ENCODE results near the gene TIMM23. TPM values are rescaled to one million over a fixed set of nuclear protein-coding genes. Genes with fewer than 3 reads are reported as not detected.
A peak's percentile ranks its signal among the peaks of the same experiment; 100 is the strongest.
"Not testable (repeated sequence)": the region's sequence is repeated elsewhere in the genome, so short reads cannot be mapped to it uniquely, and the experiment has no call there.

TIMM23 gene
- total RNA-seq, 1 experiment from 2014 or later, result 70.1 TPM

GRCh38 chr10:45962686-45963452 is 9.4 kb upstream of the TIMM23 start:
- RAD21 ChIA-PET (ENCODE audit: low non-redundant PET in 1 of 2, low total read pairs in 2 of 2, uncharacterized antibody in 2 of 2, unreplicated experiment in 2 of 2); H4K20me1 ChIP-seq (ENCODE audit: insufficient read depth); DNase-seq (ENCODE audit: low read depth, low spot score); H3K4me2 ChIP-seq (ENCODE audit: low read length); POLR2A ChIA-PET; CTCF ChIA-PET; H3K27me3 ChIP-seq (ENCODE audit: insufficient read depth, low read length); H3K4me1 ChIP-seq (ENCODE audit: control insufficient read depth in 1 of 2, insufficient read depth in 2 of 2, low read length in 2 of 2); H3K9me2 ChIP-seq (ENCODE audit: insufficient read depth); H3K36me3 ChIP-seq (ENCODE audit: control insufficient read depth in 1 of 2, insufficient read depth in 2 of 2, low read length in 2 of 2); H2AFZ ChIP-seq (ENCODE audit: low read depth, low read length, poor library complexity, severe bottlenecking); H3K9me3 ChIP-seq (ENCODE audit: control insufficient read depth in 1 of 2, insufficient read depth in 1 of 2, low read depth in 1 of 2, low read length in 2 of 2); intact Hi-C loops (cut with micrococcal nuclease); BruUV-seq (replicated peaks); ATAC-seq; H3K27ac ChIP-seq (ENCODE audit: low read depth, low read length); H3K9ac ChIP-seq (ENCODE audit: low read length); H3K4me3 ChIP-seq (replicated peaks in 1 of 2; ENCODE audit: low read depth in 1 of 2, low read length in 2 of 2): not testable (repeated sequence)
- H3K79me2 ChIP-seq (ENCODE audit: insufficient read depth, low read length), result peaks cover 26% of the 10 kb centered on the region

- H3K27me3 ChIP-seq (ENCODE audit: insufficient read depth, low read length); DNase-seq (ENCODE audit: low read depth, low spot score); H3K36me3 ChIP-seq (ENCODE audit: control insufficient read depth in 1 of 2, insufficient read depth in 2 of 2, low read length in 2 of 2); H3K4me1 ChIP-seq (ENCODE audit: control insufficient read depth in 1 of 2, insufficient read depth in 2 of 2, low read length in 2 of 2); RAD21 ChIA-PET (ENCODE audit: low non-redundant PET in 1 of 2, low total read pairs in 2 of 2, uncharacterized antibody in 2 of 2, unreplicated experiment in 2 of 2); POLR2A ChIA-PET; H4K20me1 ChIP-seq (ENCODE audit: insufficient read depth); BruUV-seq (replicated peaks); H3K9me3 ChIP-seq (ENCODE audit: control insufficient read depth in 1 of 2, insufficient read depth in 1 of 2, low read depth in 1 of 2, low read length in 2 of 2); CTCF ChIA-PET; H3K27ac ChIP-seq (ENCODE audit: low read depth, low read length); H3K9me2 ChIP-seq (ENCODE audit: insufficient read depth); ATAC-seq; H2AFZ ChIP-seq (ENCODE audit: low read depth, low read length, poor library complexity, severe bottlenecking); intact Hi-C loops (cut with micrococcal nuclease): not testable (repeated sequence)
- Histone ChIP-seq H3K79me2 (ENCODE audit: insufficient read depth, low read length) (peaks cover 87% of the 10 kb centered on the region), H3K4me2 (ENCODE audit: low read length) (peak overlapping the region; percentile 78), H3K4me3 (replicated peaks in 1 of 2; ENCODE audit: low read depth in 1 of 2, low read length in 2 of 2) (peak overlapping the region; percentile 77 to 78), H3K9ac (ENCODE audit: low read length) (peak overlapping the region; percentile 81)
Observed at GRCh38 chr10:45971019-45971418, 1.3 kb upstream of the TIMM23 start.

DNA sequence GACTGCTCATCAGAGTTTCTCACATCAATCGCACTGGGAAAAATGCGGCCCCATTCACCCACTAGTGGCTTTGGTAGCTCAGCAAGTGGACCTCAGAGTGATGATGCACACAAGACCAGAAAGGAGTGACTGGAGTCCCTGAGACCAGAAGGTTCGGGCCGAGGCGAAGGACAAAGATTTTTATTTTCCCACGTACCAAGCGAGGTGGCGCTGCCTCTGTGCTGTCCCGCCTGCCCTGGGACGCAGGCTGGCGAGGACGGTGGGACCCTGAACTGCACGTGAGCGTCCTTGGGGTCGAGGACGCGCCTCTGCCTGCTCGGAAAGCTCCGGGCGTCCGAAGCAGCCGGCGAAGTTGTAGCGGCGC is 565 bp upstream of the TIMM23 start:
- H3K27me3 ChIP-seq (ENCODE audit: insufficient read depth, low read length); RAD21 ChIA-PET (ENCODE audit: low non-redundant PET in 1 of 2, low total read pairs in 2 of 2, uncharacterized antibody in 2 of 2, unreplicated experiment in 2 of 2); DNase-seq (ENCODE audit: low read depth, low spot score); H4K20me1 ChIP-seq (ENCODE audit: insufficient read depth); H2AFZ ChIP-seq (ENCODE audit: low read depth, low read length, poor library complexity, severe bottlenecking); CTCF ChIA-PET; H3K36me3 ChIP-seq (ENCODE audit: control insufficient read depth in 1 of 2, insufficient read depth in 2 of 2, low read length in 2 of 2); H3K4me1 ChIP-seq (ENCODE audit: control insufficient read depth in 1 of 2, insufficient read depth in 2 of 2, low read length in 2 of 2); H3K9me2 ChIP-seq (ENCODE audit: insufficient read depth); intact Hi-C loops (cut with micrococcal nuclease); H3K9me3 ChIP-seq (ENCODE audit: control insufficient read depth in 1 of 2, insufficient read depth in 1 of 2, low read depth in 1 of 2, low read length in 2 of 2); POLR2A ChIA-PET: not testable (repeated sequence)
- H3K79me2 ChIP-seq (ENCODE audit: insufficient read depth, low read length), result peaks cover 86% of the 10 kb centered on the region
- peak overlapping the region; percentile 77 to 78 for H3K4me3 ChIP-seq (replicated peaks in 1 of 2; ENCODE audit: low read depth in 1 of 2, low read length in 2 of 2)
- peak overlapping the region; percentile 56 for H3K27ac ChIP-seq (ENCODE audit: low read depth, low read length)
- peak; percentile 67 for ATAC-seq
- peak overlapping the region; percentile 81 for H3K9ac ChIP-seq (ENCODE audit: low read length)
- BruUV-seq (replicated peaks), result TSS peak; percentile 70
- H3K4me2 ChIP-seq (ENCODE audit: low read length), result peak overlapping the region; percentile 78

GRCh38 chr10:45972813-45973169 is 502 bp downstream of the TIMM23 start:
- Histone ChIP-seq H3K27ac (ENCODE audit: low read depth, low read length) (peak overlapping the region; percentile 56), H3K4me3 (replicated peaks in 1 of 2; ENCODE audit: low read depth in 1 of 2, low read length in 2 of 2) (peak overlapping the region; percentile 77 to 78), H3K79me2 (ENCODE audit: insufficient read depth, low read length) (peaks cover 82% of the 10 kb centered on the region), H3K9ac (ENCODE audit: low read length) (peak overlapping the region; percentile 81), H3K4me2 (ENCODE audit: low read length) (peak overlapping the region; percentile 78)
- intact Hi-C loops (cut with micrococcal nuclease); DNase-seq (ENCODE audit: low read depth, low spot score); H3K4me1 ChIP-seq (ENCODE audit: control insufficient read depth in 1 of 2, insufficient read depth in 2 of 2, low read length in 2 of 2); H3K27me3 ChIP-seq (ENCODE audit: insufficient read depth, low read length); RAD21 ChIA-PET (ENCODE audit: low non-redundant PET in 1 of 2, low total read pairs in 2 of 2, uncharacterized antibody in 2 of 2, unreplicated experiment in 2 of 2); POLR2A ChIA-PET; H4K20me1 ChIP-seq (ENCODE audit: insufficient read depth); H3K9me2 ChIP-seq (ENCODE audit: insufficient read depth); H3K36me3 ChIP-seq (ENCODE audit: control insufficient read depth in 1 of 2, insufficient read depth in 2 of 2, low read length in 2 of 2); CTCF ChIA-PET; H2AFZ ChIP-seq (ENCODE audit: low read depth, low read length, poor library complexity, severe bottlenecking); H3K9me3 ChIP-seq (ENCODE audit: control insufficient read depth in 1 of 2, insufficient read depth in 1 of 2, low read depth in 1 of 2, low read length in 2 of 2): not testable (repeated sequence)
- peak; percentile 44 for ATAC-seq
- TSS peak; percentile 63 for BruUV-seq (replicated peaks)
